KMS-11 (cell line): ENCODE results near the gene CFAP45.
A peak's percentile ranks its signal among the peaks of the same experiment; 100 is the strongest.

Source experiments
- H2AFZ ChIP-seq: fragments of 200-600 bp; sonication (generic); 2 replicates; pipeline ENCODE4 v1.6.1; 2016; ENCODE audit warnings: antibody characterized with exemption, mixed run types, low read depth
- H3K27ac ChIP-seq: fragments of 200-600 bp; sonication (generic); 2 replicates; pipeline ENCODE4 v1.6.1; 2016; ENCODE audit warnings: mild to moderate bottlenecking, mixed run types
- H3K27me3 ChIP-seq: fragments of 200-600 bp; sonication (generic); 2 replicates; pipeline ENCODE4 v1.6.1; 2017; ENCODE audit warnings: mild to moderate bottlenecking, low read depth, mixed run types, moderate library complexity; ENCODE audit not compliant: insufficient read depth
- H3K36me3 ChIP-seq: fragments of 200-600 bp; sonication (generic); 2 replicates; pipeline ENCODE4 v1.6.1; 2017; ENCODE audit warnings: mild to moderate bottlenecking, mixed run types; ENCODE audit not compliant: insufficient read depth
- H3K4me1 ChIP-seq: fragments of 200-600 bp; sonication (generic); 2 replicates; pipeline ENCODE4 v1.6.1; 2016; ENCODE audit warnings: mild to moderate bottlenecking, low read depth, mixed run types; ENCODE audit not compliant: poor library complexity, severe bottlenecking
- H3K4me2 ChIP-seq: fragments of 200-600 bp; sonication (generic); 2 replicates; pipeline ENCODE4 v1.7.0; 2016; ENCODE audit warnings: mild to moderate bottlenecking, mixed run types
- H3K4me3 ChIP-seq: fragments of 200-600 bp; sonication (generic); IDR thresholded peaks from 2 replicates; pipeline ENCODE4 v1.6.1; 2017; ENCODE audit warnings: low read depth, low read length, mixed read lengths; ENCODE audit not compliant: insufficient read depth
- H3K79me2 ChIP-seq: fragments of 200-600 bp; sonication (generic); 2 replicates; pipeline ENCODE4 v1.6.1; 2016; ENCODE audit warnings: low read depth, mixed run types; ENCODE audit not compliant: insufficient read depth
- H3K9ac ChIP-seq: fragments of 200-600 bp; sonication (generic); 2 replicates; pipeline ENCODE4 v1.6.1; 2016; ENCODE audit warnings: mild to moderate bottlenecking, mixed run types
- H4K20me1 ChIP-seq: fragments of 200-600 bp; sonication (generic); 2 replicates; pipeline ENCODE4 v1.6.1; 2016; ENCODE audit warnings: mild to moderate bottlenecking, mixed run types; ENCODE audit not compliant: insufficient read depth
- CTCF ChIP-seq: fragments of 200-600 bp; sonication (generic); conservative IDR thresholded peaks from 2 replicates; pipeline ENCODE4 v1.6.1; 2017; ENCODE audit warnings: low read depth, mild to moderate bottlenecking, antibody characterized with exemption, low read length, moderate library complexity, mixed read lengths

CFAP45 gene

GRCh38 chr1:159915571-159916241 lies 15.7 kb upstream of the CFAP45 start:
- Histone ChIP-seq H3K27ac (peak overlapping the region; percentile 2; the same call in 1 of the 2 replicates), H3K4me2 (no peak overlapping the region), H3K4me1 (peaks cover 61% of the 10 kb centered on the region), H3K79me2 (peaks cover 19% of the 10 kb centered on the region), H3K27me3 (no peaks in the 10 kb centered on the region), H4K20me1 (peaks cover 20% of the 10 kb centered on the region), H3K9ac (no peak overlapping the region), H3K4me3 (no peak overlapping the region), H3K36me3 (peaks cover 19% of the 10 kb centered on the region; the same call in 1 of the 2 replicates), H2AFZ (no peak overlapping the region)
- no peak for TF ChIP-seq CTCF

- H2AFZ ChIP-seq: no peak overlapping the region
- H3K27ac ChIP-seq: no peak overlapping the region
- H4K20me1 ChIP-seq: peaks cover 8% of the 10 kb centered on the region; the same call in 1 of the 2 replicates
- H3K4me2 ChIP-seq: no peak overlapping the region
- H3K9ac ChIP-seq: no peak overlapping the region
- no peak overlapping the region for H3K4me3 ChIP-seq
- H3K27me3 ChIP-seq: no peaks in the 10 kb centered on the region
- peaks cover 60% of the 10 kb centered on the region for H3K4me1 ChIP-seq
- peaks cover 7% of the 10 kb centered on the region; the same call in 1 of the 2 replicates for H3K36me3 ChIP-seq
- no peak for TF ChIP-seq CTCF
- H3K79me2 ChIP-seq: peaks cover 7% of the 10 kb centered on the region; the same call in 1 of the 2 replicates
Observed at GRCh38 chr1:159914252-159915018, 14.5 kb upstream of the CFAP45 start.

- Histone ChIP-seq H3K9ac (no peak overlapping the region), H3K36me3 (no peaks in the 10 kb centered on the region; the same call in 1 of the 2 replicates), H4K20me1 (no peaks in the 10 kb centered on the region), H3K27me3 (no peaks in the 10 kb centered on the region), H3K4me3 (no peak overlapping the region), H3K79me2 (no peaks in the 10 kb centered on the region), H2AFZ (no peak overlapping the region), H3K4me1 (peaks cover 52% of the 10 kb centered on the region), H3K4me2 (no peak overlapping the region), H3K27ac (no peak overlapping the region)
- no peak for TF ChIP-seq CTCF
Observed at GRCh38 chr1:159913451-159914192, 13.7 kb upstream of the CFAP45 start.

- H3K79me2 ChIP-seq: no peaks in the 10 kb centered on the region
- H3K4me2 ChIP-seq: peak overlapping the region; percentile 84
- TF ChIP-seq CTCF: no peak
- H3K4me1 ChIP-seq: peaks cover 38% of the 10 kb centered on the region
- peak overlapping the region; percentile 56; the same call in 1 of the 2 replicates for H3K9ac ChIP-seq
- H3K36me3 ChIP-seq: no peaks in the 10 kb centered on the region
- peak overlapping the region; percentile 75 for H3K27ac ChIP-seq
- peak overlapping the region; percentile 65 for H3K4me3 ChIP-seq
- H4K20me1 ChIP-seq: no peaks in the 10 kb centered on the region
- H3K27me3 ChIP-seq: no peaks in the 10 kb centered on the region
- H2AFZ ChIP-seq: no peak overlapping the region
Observed at GRCh38 chr1:159911326-159912070, 11.5 kb upstream of the CFAP45 start.
